ENCODE measurements around the gene MAST1.

DNA sequence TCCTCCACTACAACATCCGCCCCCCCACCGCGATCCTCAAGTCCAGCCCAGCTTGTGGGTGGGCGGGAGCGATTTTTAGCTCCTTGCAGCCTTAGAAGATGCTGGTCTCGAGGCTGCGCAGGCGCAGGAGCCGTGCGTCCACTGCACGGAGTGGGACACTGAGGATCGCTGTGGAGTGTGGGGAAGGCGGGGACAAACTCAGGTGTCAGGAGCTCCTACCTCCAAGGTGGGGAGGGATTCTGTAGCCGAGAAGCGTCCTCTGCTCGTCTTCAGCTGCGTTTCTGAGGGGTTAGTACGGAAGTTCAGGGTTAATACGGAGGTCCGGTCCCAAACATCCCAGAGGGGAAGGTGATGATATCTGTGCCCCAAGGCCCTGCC, 3.8 kb upstream of the MAST1 start, which contains the start of gene RTBDN:
- TF ChIP-seq, protein P1, sequence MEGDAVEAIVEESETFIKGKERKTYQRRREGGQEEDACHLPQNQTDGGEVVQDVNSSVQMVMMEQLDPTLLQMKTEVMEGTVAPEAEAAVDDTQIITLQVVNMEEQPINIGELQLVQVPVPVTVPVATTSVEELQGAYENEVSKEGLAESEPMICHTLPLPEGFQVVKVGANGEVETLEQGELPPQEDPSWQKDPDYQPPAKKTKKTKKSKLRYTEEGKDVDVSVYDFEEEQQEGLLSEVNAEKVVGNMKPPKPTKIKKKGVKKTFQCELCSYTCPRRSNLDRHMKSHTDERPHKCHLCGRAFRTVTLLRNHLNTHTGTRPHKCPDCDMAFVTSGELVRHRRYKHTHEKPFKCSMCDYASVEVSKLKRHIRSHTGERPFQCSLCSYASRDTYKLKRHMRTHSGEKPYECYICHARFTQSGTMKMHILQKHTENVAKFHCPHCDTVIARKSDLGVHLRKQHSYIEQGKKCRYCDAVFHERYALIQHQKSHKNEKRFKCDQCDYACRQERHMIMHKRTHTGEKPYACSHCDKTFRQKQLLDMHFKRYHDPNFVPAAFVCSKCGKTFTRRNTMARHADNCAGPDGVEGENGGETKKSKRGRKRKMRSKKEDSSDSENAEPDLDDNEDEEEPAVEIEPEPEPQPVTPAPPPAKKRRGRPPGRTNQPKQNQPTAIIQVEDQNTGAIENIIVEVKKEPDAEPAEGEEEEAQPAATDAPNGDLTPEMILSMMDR (IDR thresholded peaks at IDR 0.05; ENCODE audit: poor library complexity) = no peak
- TF ChIP-seq EZH2 (IDR thresholded peaks at IDR 0.05; ENCODE audit: borderline replicate concordance) (peak; percentile 46), EZH2phosphoT487 (IDR thresholded peaks at IDR 0.05; ENCODE audit: low read depth, severe bottlenecking, unreplicated experiment) (no peak)

All from hepatocyte (in vitro differentiated cells).